Sigmoid colon (tissue), 7 donors: Measurements from ENCODE around the gene TNC. TPM values are rescaled to one million over a fixed set of nuclear protein-coding genes. Genes with fewer than 3 reads are reported as not detected.

Experiments
- DNase-seq: peaks from one replicate; pipeline ENCODE4 v3.0.0-alpha.2; 2019
- H3K27ac ChIP-seq, 4 donors: fragments of 200-600 bp; sonication (generic); one replicate each; pipeline ENCODE4 v1.5.1; 2016 to 2019; ENCODE audit warnings: mild to moderate bottlenecking in 1 of 4
- H3K27me3 ChIP-seq, 3 donors: fragments of 200-600 bp; sonication (generic); one replicate each; pipeline ENCODE4 v1.5.1; 2019; ENCODE audit warnings: mild to moderate bottlenecking in 1 of 3
- H3K36me3 ChIP-seq, 4 donors: fragments of 200-600 bp; sonication (generic); one replicate each; pipeline ENCODE4 v1.5.1; 2016 to 2019
- H3K4me1 ChIP-seq, 4 donors: fragments of 200-600 bp; sonication (generic); one replicate each; pipeline ENCODE4 v1.5.1; 2017 to 2019
- H3K4me3 ChIP-seq, 4 donors: fragments of 200-600 bp; sonication (generic); one replicate each; pipeline ENCODE4 v1.5.1; 2017 to 2019; ENCODE audit warnings: mild to moderate bottlenecking in 2 of 4, moderate library complexity in 1 of 4
- H3K9me3 ChIP-seq, 4 donors: fragments of 200-600 bp in 3 of 4; sonication (generic) in 3 of 4; one replicate each; pipeline versions ENCODE4 v1.5.1 to v1.6.1; 2013 to 2019
- EP300 ChIP-seq, 4 donors: sonication (generic); formaldehyde crosslinking; IDR thresholded peaks; one replicate each; pipeline ENCODE4 v1.6.1; 2017; ENCODE audit warnings: antibody characterized with exemption in 4 of 4
- POLR2A ChIP-seq, 2 donors: fragments of 450-650 bp; IDR thresholded peaks; one replicate each; pipeline ENCODE4 v1.6.1; 2016; ENCODE audit warnings: antibody characterized with exemption in 2 of 2, mild to moderate bottlenecking in 2 of 2, moderate library complexity in 2 of 2
- POLR2AphosphoS5 ChIP-seq, 4 donors: sonication (generic); formaldehyde crosslinking; IDR thresholded peaks; one replicate each; pipeline ENCODE4 v1.6.1; 2017; ENCODE audit warnings: antibody characterized with exemption in 4 of 4
- WGBS, 2 donors: extraction: QIAGEN DNeasy Blood & Tissue Kit; methylation state at CpG; one replicate each; pipeline ENCODE4 v1.1.7; 2013; 5-methylcytosine and 5-hydroxymethylcytosine counted together
- intact Hi-C: fragments of 100-400 bp; cut with DNase I; formaldehyde crosslinking; loops from one replicate; pipeline ENCODE4 v1.15.1; 2023
- polyA plus RNA-seq, 3 donors: library from polyadenylated mRNA; stranded (reverse); fragments of 200-250 nt; gene quantifications; one replicate each; pipeline ENCODE4 v1.2.3, GENCODE V29; 2013
- total RNA-seq, 4 donors: library from RNA; depleted of rRNA; stranded (reverse); fragments of >200 nt; gene quantifications; one replicate each; pipeline ENCODE4 v1.1.0, GENCODE V29; 2016
- TF ChIP-seq, protein P1 (sequence below), 4 experiments: fragments of 450-650 bp in 3 of 4; fragments of 200-600 bp in 1 of 4; IDR thresholded peaks; one replicate each; pipeline ENCODE4 v1.5.1; 2016 to 2019; ENCODE audit warnings: antibody characterized with exemption in 4 of 4, mild to moderate bottlenecking in 3 of 4, moderate library complexity in 2 of 4
- donor health status: healthy with polysubstance abuse.
- donor health status: Bipolar disorder and iron deficiency.
- donor health status: healthy.

TNC gene
- total and polyA plus RNA-seq, 7 donors: 0.69 to 742 (median 127) TPM

DNA sequence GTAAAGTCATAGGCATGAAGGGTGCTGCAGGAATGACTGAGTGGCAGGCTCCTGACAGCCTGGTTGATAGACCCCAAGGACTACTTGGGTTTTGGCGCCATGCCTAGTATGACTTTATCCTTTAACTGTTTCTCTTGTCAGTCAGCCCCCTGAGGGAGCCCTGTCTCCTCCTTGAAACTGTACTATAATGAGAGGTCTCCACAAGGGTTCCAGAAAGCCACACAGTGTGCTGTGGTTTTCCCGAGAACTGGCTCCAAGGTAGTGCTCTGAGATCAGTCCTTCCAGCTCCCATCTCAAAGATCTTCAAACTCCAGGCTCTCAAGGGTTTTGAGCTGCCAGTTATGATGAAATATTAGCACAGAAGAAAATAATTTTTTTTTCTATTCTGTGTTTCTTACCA, 26.7 kb upstream of the TNC start:
- DNase-seq: no peak
- H3K36me3 ChIP-seq: no peaks in the 10 kb centered on the region
- H3K9me3 ChIP-seq: no peaks in the 10 kb centered on the region
- WGBS, 2 donors: 85 to 90% methylated on average over 2 of the region's 2 CpGs
- peak overlapping the region in 2 of 4 donors; percentile 89 to 90 for H3K27ac ChIP-seq
- intact Hi-C loops: loop anchor here (5.0 kb wide), 2 partner anchors 107 to 127 kb away; no protein-coding TSS in a partner anchor
- no peak overlapping the region for H3K4me3 ChIP-seq
- peaks cover 0 to 41% (median 35%) of the 10 kb centered on the region in 4 donors for H3K4me1 ChIP-seq
- no peaks in the 10 kb centered on the region for H3K27me3 ChIP-seq
- TF ChIP-seq POLR2AphosphoS5 (IDR thresholded peaks at IDR 0.05): no peak
- no peak for TF ChIP-seq EP300 (IDR thresholded peaks at IDR 0.05)
- TF ChIP-seq, protein P1, sequence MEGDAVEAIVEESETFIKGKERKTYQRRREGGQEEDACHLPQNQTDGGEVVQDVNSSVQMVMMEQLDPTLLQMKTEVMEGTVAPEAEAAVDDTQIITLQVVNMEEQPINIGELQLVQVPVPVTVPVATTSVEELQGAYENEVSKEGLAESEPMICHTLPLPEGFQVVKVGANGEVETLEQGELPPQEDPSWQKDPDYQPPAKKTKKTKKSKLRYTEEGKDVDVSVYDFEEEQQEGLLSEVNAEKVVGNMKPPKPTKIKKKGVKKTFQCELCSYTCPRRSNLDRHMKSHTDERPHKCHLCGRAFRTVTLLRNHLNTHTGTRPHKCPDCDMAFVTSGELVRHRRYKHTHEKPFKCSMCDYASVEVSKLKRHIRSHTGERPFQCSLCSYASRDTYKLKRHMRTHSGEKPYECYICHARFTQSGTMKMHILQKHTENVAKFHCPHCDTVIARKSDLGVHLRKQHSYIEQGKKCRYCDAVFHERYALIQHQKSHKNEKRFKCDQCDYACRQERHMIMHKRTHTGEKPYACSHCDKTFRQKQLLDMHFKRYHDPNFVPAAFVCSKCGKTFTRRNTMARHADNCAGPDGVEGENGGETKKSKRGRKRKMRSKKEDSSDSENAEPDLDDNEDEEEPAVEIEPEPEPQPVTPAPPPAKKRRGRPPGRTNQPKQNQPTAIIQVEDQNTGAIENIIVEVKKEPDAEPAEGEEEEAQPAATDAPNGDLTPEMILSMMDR (IDR thresholded peaks at IDR 0.05): no peak
- TF ChIP-seq POLR2A (IDR thresholded peaks at IDR 0.05): no peak

- intact Hi-C loops: no loop called here
- Histone ChIP-seq H3K4me3 (no peak overlapping the region), H3K36me3 (no peaks in the 10 kb centered on the region), H3K4me1 (peaks cover 0 to 38% (median 33%) of the 10 kb centered on the region in 4 donors), H3K9me3 (no peaks in the 10 kb centered on the region), H3K27ac (peak overlapping the region in 1 of 4 donors; percentile 89), H3K27me3 (no peaks in the 10 kb centered on the region)
- no peak for TF ChIP-seq EP300 (IDR thresholded peaks at IDR 0.05)
- no peak for TF ChIP-seq POLR2AphosphoS5 (IDR thresholded peaks at IDR 0.05)
- no peak for TF ChIP-seq POLR2A (IDR thresholded peaks at IDR 0.05)
- TF ChIP-seq, protein P1 (IDR thresholded peaks at IDR 0.05): no peak
- WGBS, 2 donors: 24 to 68% methylated on average over 2 of the region's 2 CpGs
- DNase-seq: no peak
These were observed 25.7 kb upstream of the TNC start for GRCh38 chr9:115143689-115144088.

DNA sequence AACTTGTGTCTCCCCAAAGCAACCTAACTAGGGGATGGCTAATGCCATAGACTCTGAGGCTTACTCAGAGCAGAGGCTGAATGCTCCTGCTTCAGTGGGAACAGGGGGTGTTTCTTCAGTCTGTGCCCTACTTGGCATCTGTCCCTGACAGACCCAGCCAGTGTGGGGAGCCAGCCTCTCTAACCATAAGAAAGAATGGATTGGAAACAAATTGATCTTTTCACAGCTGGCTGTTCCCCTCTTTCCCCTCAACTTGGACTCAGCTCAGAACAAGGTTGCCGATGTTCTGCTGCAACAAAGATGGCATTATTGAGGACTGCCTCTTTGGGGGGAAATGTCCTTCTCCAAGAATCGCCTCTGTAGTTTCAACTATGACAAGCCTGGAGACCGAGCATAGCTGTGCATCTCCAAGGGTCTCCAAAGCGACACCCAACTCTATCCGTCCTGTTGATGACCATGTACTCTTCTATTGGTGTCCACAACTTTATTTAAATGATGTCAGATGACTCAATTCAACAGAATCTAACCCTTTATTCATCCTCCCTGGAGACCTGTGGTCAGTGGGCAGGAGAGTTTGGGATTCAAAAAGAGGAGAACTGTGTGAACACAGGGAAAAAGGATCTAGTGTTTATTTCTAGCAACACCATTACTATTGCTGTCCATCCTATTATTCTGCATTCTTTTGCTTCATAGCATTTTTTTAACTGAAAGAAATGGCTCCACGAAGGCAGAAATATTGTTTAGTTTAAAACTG, 24.7 kb upstream of the TNC start:
- Histone ChIP-seq H3K27ac (peak overlapping the region in 1 of 4 donors; percentile 89), H3K27me3 (no peaks in the 10 kb centered on the region), H3K4me3 (no peak overlapping the region), H3K4me1 (peaks cover 0 to 28% (median 23%) of the 10 kb centered on the region in 4 donors), H3K9me3 (no peaks in the 10 kb centered on the region), H3K36me3 (no peaks in the 10 kb centered on the region)
- peak; percentile 64 for DNase-seq
- intact Hi-C loops: no loop called here
- TF ChIP-seq POLR2AphosphoS5 (IDR thresholded peaks at IDR 0.05) (no peak), EP300 (IDR thresholded peaks at IDR 0.05) (no peak), POLR2A (IDR thresholded peaks at IDR 0.05) (no peak)
- TF ChIP-seq, protein P1 (IDR thresholded peaks at IDR 0.05): no peak
- WGBS, 2 donors: 84 to 89% methylated on average over 6 of the region's 6 CpGs

DNA sequence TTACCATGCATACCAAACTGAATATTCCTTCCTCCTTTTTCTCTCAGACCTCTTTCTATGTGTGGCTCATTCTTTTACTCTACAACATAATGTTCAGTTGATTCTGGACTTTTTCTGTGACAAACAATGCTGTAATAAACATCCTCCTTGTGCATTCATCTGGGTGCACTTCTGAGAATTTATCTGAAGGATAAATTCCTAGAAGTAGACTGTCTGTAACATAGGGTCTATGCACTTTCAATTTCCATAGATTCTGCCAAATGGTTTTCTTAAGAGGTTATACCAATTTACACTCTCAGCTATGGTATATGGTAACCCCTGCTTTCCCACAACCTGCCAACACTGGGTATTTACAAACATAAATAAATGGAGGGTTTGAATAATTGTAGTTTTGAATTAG, 24.1 kb upstream of the TNC start:
- no peaks in the 10 kb centered on the region for H3K36me3 ChIP-seq
- no peaks in the 10 kb centered on the region for H3K27me3 ChIP-seq
- TF ChIP-seq POLR2A (IDR thresholded peaks at IDR 0.05): no peak
- TF ChIP-seq, protein P1 (IDR thresholded peaks at IDR 0.05): no peak
- no peak for TF ChIP-seq EP300 (IDR thresholded peaks at IDR 0.05)
- TF ChIP-seq POLR2AphosphoS5 (IDR thresholded peaks at IDR 0.05): no peak
- DNase-seq: no peak
- H3K4me3 ChIP-seq: no peak overlapping the region
- intact Hi-C loops: no loop called here
- H3K9me3 ChIP-seq: no peaks in the 10 kb centered on the region
- H3K4me1 ChIP-seq: peaks cover 0 to 22% (median 18%) of the 10 kb centered on the region in 4 donors
- peak overlapping the region in 1 of 4 donors; percentile 0 for H3K27ac ChIP-seq
